Heart left ventricle (tissue), 16 donors: ENCODE measurements around the gene SUGP2. TPM values are rescaled to one million over a fixed set of nuclear protein-coding genes. Genes with fewer than 3 reads are reported as not detected.

Experiments used
- ATAC-seq, 4 donors: fragments of 200-7000 bp; cut with Tn5 transposase; one replicate each; pipeline ENCODE4 v1.9.1; 2020 to 2022; ENCODE audit warnings: moderate library complexity in 4 of 4, mild to moderate bottlenecking in 3 of 4, moderate number of reproducible peaks in 1 of 4
- DNase-seq, 5 donors: peaks; one replicate each; pipeline ENCODE4 v3.0.0-alpha.2; 2020
- H3K27ac ChIP-seq, 12 donors: fragments of 200-600 bp; sonication (generic) in 4 of 12; one replicate each; pipeline versions ENCODE4 v1.5.0 to v1.8.0; 2016 to 2022; ENCODE audit warnings: mild to moderate bottlenecking in 2 of 12
- H3K27me3 ChIP-seq, 9 donors: fragments of 200-600 bp; sonication (generic) in 2 of 9; one replicate each; pipeline versions ENCODE4 v1.5.1 to v1.8.0; 2016 to 2022; ENCODE audit warnings: mild to moderate bottlenecking in 3 of 9
- H3K36me3 ChIP-seq, 9 donors: fragments of 200-600 bp; sonication (generic) in 2 of 9; one replicate each; pipeline versions ENCODE4 v1.5.0 to v1.8.0; 2018 to 2022; ENCODE audit warnings: mild to moderate bottlenecking in 2 of 9
- H3K4me1 ChIP-seq, 12 donors: fragments of 200-600 bp; sonication (generic) in 4 of 12; one replicate each; pipeline versions ENCODE4 v1.5.0 to v1.8.0; 2016 to 2022; ENCODE audit warnings: mild to moderate bottlenecking in 3 of 12
- H3K4me3 ChIP-seq, 12 donors: fragments of 200-600 bp; sonication (generic) in 4 of 12; one replicate each; pipeline versions ENCODE4 v1.5.0 to v1.8.0; 2017 to 2022; ENCODE audit warnings: mild to moderate bottlenecking in 9 of 12, moderate library complexity in 4 of 12
- H3K9me3 ChIP-seq, 12 donors: fragments of 200-600 bp; sonication (generic) in 4 of 12; one replicate each; pipeline versions ENCODE4 v1.5.0 to v1.8.0; 2016 to 2022; ENCODE audit warnings: mild to moderate bottlenecking in 1 of 12
- POLR2A ChIP-seq, 2 donors: fragments of 450-650 bp; IDR thresholded peaks; one replicate each; pipeline ENCODE4 v1.6.1; 2017; ENCODE audit warnings: antibody characterized with exemption in 2 of 2, mild to moderate bottlenecking in 2 of 2, moderate library complexity in 2 of 2
- WGBS, 4 donors: extraction: QIAGEN DNeasy Blood & Tissue Kit in 2 of 4; methylation state at CpG; one replicate each; pipeline versions ENCODE4 v1.1.5 to v1.1.7; 2013 to 2018; 5-methylcytosine and 5-hydroxymethylcytosine counted together
- intact Hi-C, 10 donors: fragments of 100-400 bp; cut with DNase I; formaldehyde crosslinking; loops; one replicate each; pipeline versions ENCODE4 v1.11.1 to v1.14.2; 2022
- polyA plus RNA-seq, 2 donors: library from polyadenylated mRNA; stranded (reverse); fragments of 200-250 nt; gene quantifications; one replicate each; pipeline ENCODE4 v1.2.3, GENCODE V29; 2013
- total RNA-seq, 9 donors: library from RNA; depleted of rRNA in 2 of 9; stranded (reverse); fragments of >200 nt in 2 of 9; fragmentation: NEBNext Ultra II Directional in 3 of 9; extraction: Animal tissue kit (Norgen Biotek cat#: 25700) in 3 of 9; gene quantifications; one replicate each; pipeline versions ENCODE4 v1.1.0 to v1.2.4, GENCODE V29; 2016 to 2023
- TF ChIP-seq, protein P1 (sequence below), 12 donors: fragments of 200-600 bp; sonication (generic) in 4 of 12; IDR thresholded peaks; one replicate each; pipeline versions ENCODE4 v1.5.0 to v1.8.0; 2018 to 2022; ENCODE audit warnings: antibody characterized with exemption in 12 of 12, mild to moderate bottlenecking in 5 of 12
- donor health status: ischemic (EF 13 %, LVEDD 7.1; RV severe dilation, severe dysfunction).
- donor health status: healthy with polysubstance abuse.
- donor health status: DM: no; HTN: yes; CAD: no.
- donor health status: DM: no; HTN: no; CAD: no.
- donor health status: ischemic (EF 25% LVEDD 6.9; RV normal size, moderate dysfunction).
- donor health status: ischemic (EF 25% LVEDD 5.7; RV mildly dilated, moderate dysfunction).
- donor health status: healthy.
- donor health status: DM: yes; HTN: yes; CAD: no.
- donor health status: ischemic (EF 35%, LVEDD 5.7; RV mildly dilated, moderate dysfunction).
- donor health status: nonischemic (EF 11% LVEDD 7.7; RV severe dilation, severe dysfunction).
- donor health status: DM: yes; HTN: yes; CAD: no.
- donor health status: PGD.
- donor health status: ischemic (EF 29% LVEDD 5.4; RV normal size, mild dysfunction).
- donor health status: nonischemic (EF 23%, LVEDD 6.1; RV moderate dilation, normal function).

SUGP2 gene
- total and polyA plus RNA-seq, 11 donors, result 36.1 to 76.5 (median 56.6) TPM

DNA sequence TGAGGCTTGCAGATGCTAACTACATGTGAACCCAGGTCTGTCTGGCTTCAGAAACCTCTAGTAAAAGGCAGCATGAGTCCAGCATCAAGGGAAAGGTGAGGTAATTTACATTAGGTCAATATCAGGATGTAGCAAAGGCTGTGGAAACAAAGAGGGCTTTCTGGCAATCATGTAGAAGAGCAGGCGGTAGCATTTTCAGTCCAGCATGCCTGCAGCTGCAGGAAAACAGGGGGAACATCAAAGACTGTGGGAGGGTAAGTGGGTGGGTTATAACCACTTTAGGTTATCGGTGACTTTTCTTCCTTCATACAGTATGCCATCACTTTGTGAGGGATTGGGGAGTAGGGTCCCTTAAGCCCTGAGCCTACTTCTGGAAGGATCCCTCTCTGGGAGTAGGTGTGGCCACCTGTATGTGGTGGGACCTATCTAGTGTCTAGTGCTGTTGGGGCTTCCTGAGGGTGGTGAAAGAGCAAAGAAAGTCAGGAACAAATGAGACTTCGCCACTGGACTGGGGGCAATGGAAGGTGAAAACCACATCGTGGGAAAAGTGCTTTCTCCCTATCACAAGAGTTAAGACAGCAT is 10.8 kb downstream of the SUGP2 start:
- intact Hi-C loops, result no loop called here
- Histone ChIP-seq H3K36me3 (peaks cover 0 to 84% (median 76%) of the 10 kb centered on the region in 9 donors), H3K4me1 (peaks cover 0 to 10% (median 0%) of the 10 kb centered on the region in 12 donors), H3K9me3 (no peaks in the 10 kb centered on the region), H3K27me3 (no peaks in the 10 kb centered on the region), H3K27ac (no peak overlapping the region), H3K4me3 (no peak overlapping the region)
- no peak for ATAC-seq
- TF ChIP-seq, protein P1, sequence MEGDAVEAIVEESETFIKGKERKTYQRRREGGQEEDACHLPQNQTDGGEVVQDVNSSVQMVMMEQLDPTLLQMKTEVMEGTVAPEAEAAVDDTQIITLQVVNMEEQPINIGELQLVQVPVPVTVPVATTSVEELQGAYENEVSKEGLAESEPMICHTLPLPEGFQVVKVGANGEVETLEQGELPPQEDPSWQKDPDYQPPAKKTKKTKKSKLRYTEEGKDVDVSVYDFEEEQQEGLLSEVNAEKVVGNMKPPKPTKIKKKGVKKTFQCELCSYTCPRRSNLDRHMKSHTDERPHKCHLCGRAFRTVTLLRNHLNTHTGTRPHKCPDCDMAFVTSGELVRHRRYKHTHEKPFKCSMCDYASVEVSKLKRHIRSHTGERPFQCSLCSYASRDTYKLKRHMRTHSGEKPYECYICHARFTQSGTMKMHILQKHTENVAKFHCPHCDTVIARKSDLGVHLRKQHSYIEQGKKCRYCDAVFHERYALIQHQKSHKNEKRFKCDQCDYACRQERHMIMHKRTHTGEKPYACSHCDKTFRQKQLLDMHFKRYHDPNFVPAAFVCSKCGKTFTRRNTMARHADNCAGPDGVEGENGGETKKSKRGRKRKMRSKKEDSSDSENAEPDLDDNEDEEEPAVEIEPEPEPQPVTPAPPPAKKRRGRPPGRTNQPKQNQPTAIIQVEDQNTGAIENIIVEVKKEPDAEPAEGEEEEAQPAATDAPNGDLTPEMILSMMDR (IDR thresholded peaks at IDR 0.05), result no peak
- no peak for TF ChIP-seq POLR2A (IDR thresholded peaks at IDR 0.05)
- DNase-seq, result no peak
- 69 to 76% (median 73%) methylated on average over 3 to 4 of the region's 4 CpGs for WGBS, 4 donors

- Histone ChIP-seq H3K27ac (no peak overlapping the region), H3K4me1 (peaks cover 0 to 10% (median 0%) of the 10 kb centered on the region in 12 donors), H3K9me3 (no peaks in the 10 kb centered on the region), H3K4me3 (no peak overlapping the region), H3K36me3 (peaks cover 0 to 84% (median 76%) of the 10 kb centered on the region in 9 donors), H3K27me3 (no peaks in the 10 kb centered on the region)
- no peak for DNase-seq
- intact Hi-C loops, result no loop called here
- TF ChIP-seq POLR2A (IDR thresholded peaks at IDR 0.05), result no peak
- TF ChIP-seq, protein P1 (IDR thresholded peaks at IDR 0.05), result no peak
- WGBS, 4 donors, result 60 to 67% (median 61%) methylated on average over 3 of the region's 3 CpGs
- no peak for ATAC-seq
Measured at GRCh38 chr19:19021115-19021514, 12.2 kb downstream of the SUGP2 start.

GRCh38 chr19:19010551-19010950 is 22.8 kb downstream of the SUGP2 start:
- intact Hi-C loops, result no loop called here
- no peak overlapping the region for H3K27ac ChIP-seq
- H3K4me3 ChIP-seq, result no peak overlapping the region
- H3K36me3 ChIP-seq, result peaks cover 0 to 98% (median 85%) of the 10 kb centered on the region in 9 donors
- no peak for ATAC-seq
- no peaks in the 10 kb centered on the region for H3K9me3 ChIP-seq
- DNase-seq, result no peak
- TF ChIP-seq, protein P1 (IDR thresholded peaks at IDR 0.05), result no peak
- no peak for TF ChIP-seq POLR2A (IDR thresholded peaks at IDR 0.05)
- H3K4me1 ChIP-seq, result peaks cover 0 to 5% (median 0%) of the 10 kb centered on the region in 12 donors
- WGBS, 4 donors, result 91 to 95% (median 94%) methylated on average over 5 of the region's 5 CpGs
- H3K27me3 ChIP-seq, result no peaks in the 10 kb centered on the region

GRCh38 chr19:19009951-19010350 is 23.4 kb downstream of the SUGP2 start:
- TF ChIP-seq, protein P1 (IDR thresholded peaks at IDR 0.05), result no peak
- TF ChIP-seq POLR2A (IDR thresholded peaks at IDR 0.05), result no peak
- H3K4me1 ChIP-seq, result peaks cover 0 to 5% (median 0%) of the 10 kb centered on the region in 12 donors
- no peaks in the 10 kb centered on the region for H3K9me3 ChIP-seq
- ATAC-seq, result no peak
- intact Hi-C loops, result no loop called here
- H3K36me3 ChIP-seq, result peaks cover 0 to 97% (median 85%) of the 10 kb centered on the region in 9 donors
- no peak overlapping the region for H3K4me3 ChIP-seq
- WGBS, 4 donors, result 94 to 96% (median 95%) methylated on average over 13 to 18 of the region's 18 CpGs
- H3K27me3 ChIP-seq, result no peaks in the 10 kb centered on the region
- DNase-seq, result no peak
- H3K27ac ChIP-seq, result no peak overlapping the region
